ENCODE results near the gene MYRIP. TPM values are rescaled to one million over a fixed set of nuclear protein-coding genes. Genes with fewer than 3 reads are reported as not detected.
A peak's percentile ranks its signal among the peaks of the same experiment; 100 is the strongest.

MYRIP gene
- total RNA-seq, 1 experiment from 2014 or later: 0.59 TPM

DNA sequence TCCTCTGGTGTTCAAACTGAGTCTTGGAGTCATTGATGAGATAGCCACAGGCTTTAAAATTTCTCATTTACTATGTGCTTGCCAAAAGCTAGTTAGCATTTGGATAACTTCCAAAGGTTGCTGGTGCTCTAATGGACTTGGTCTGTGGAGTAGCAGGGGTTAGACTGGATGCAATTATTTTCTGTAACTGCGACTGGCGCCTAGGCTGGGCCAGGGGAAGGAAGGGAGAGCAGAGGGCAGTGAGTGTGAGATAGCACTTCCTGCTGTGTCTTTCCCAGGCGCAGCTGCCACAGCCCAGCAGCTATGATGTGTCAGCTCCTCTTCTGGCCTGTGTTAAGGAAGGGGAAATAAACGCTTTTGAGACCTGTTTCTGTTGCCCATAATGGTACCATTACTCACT, 98.6 kb downstream of the MYRIP start:
- no peak overlapping the region for H3K27ac Mint-ChIP-seq (ENCODE audit: unreplicated experiment)
- H3K4me3 Mint-ChIP-seq (ENCODE audit: unreplicated experiment): no peak overlapping the region
- H3K27me3 ChIP-seq (replicated peaks; ENCODE audit: control insufficient read depth, insufficient read depth, low read length): no peaks in the 10 kb centered on the region
- DNase-seq: no peak
- H3K36me3 ChIP-seq (ENCODE audit: control insufficient read depth, insufficient read depth, low read length): no peaks in the 10 kb centered on the region
- H3K4me1 Mint-ChIP-seq (ENCODE audit: low read depth, unreplicated experiment): peaks cover 18% of the 10 kb centered on the region
- TF ChIP-seq CTCF (IDR thresholded peaks at IDR 0.05; ENCODE audit: insufficient read depth in 1 of 2, low read depth in 1 of 2, low read length in 1 of 2, severe bottlenecking in 1 of 2, unreplicated experiment in 1 of 2): no peak
- BruUV-seq (replicated peaks): no TSS peak
- H3K9me3 ChIP-seq: no peaks in the 10 kb centered on the region
- no peaks in the 10 kb centered on the region for H3K9me3 Mint-ChIP-seq (ENCODE audit: unreplicated experiment)
- ChIA-PET POLR2A (no interaction called here), CTCF (no interaction called here)
- intact Hi-C loops (cut with micrococcal nuclease; ENCODE audit: unreplicated experiment): loop anchor here (10.0 kb wide), 1 partner anchor 57 kb away; no protein-coding TSS in a partner anchor
- peaks cover 9% of the 10 kb centered on the region for H3K36me3 Mint-ChIP-seq (ENCODE audit: insufficient read depth, unreplicated experiment)
- H3K4me1 ChIP-seq: peaks cover 21% of the 10 kb centered on the region
- no peaks in the 10 kb centered on the region for H3K27me3 Mint-ChIP-seq (ENCODE audit: insufficient read depth, unreplicated experiment)
- no peak overlapping the region for H3K4me3 ChIP-seq (ENCODE audit: low read depth, low read length)

DNA sequence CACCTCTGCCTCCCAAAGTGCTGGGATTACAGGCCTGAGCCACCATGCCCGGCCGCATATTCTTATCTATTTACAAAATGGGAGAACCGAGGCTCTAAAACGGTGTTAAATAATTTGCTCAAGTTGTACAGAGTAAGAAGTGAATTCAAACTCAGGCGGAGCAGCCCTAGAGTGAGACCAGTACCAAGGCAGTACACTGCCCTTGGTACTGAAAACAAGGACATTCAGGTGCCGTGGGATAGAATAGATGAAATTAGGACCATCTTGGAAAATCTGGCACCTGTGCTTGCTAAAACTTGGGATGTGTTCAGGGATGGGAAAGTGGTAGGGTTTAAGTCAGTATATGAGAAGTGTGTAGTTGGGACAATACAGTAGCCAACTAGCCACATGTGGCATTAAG, 100.7 kb downstream of the MYRIP start:
- H3K36me3 ChIP-seq (ENCODE audit: control insufficient read depth, insufficient read depth, low read length): no peaks in the 10 kb centered on the region
- intact Hi-C loops (cut with micrococcal nuclease; ENCODE audit: unreplicated experiment): no loop called here
- H3K4me3 ChIP-seq (ENCODE audit: low read depth, low read length): no peak overlapping the region
- no peaks in the 10 kb centered on the region for H3K9me3 Mint-ChIP-seq (ENCODE audit: unreplicated experiment)
- no peak for DNase-seq
- H3K4me3 Mint-ChIP-seq (ENCODE audit: unreplicated experiment): peak overlapping the region; percentile 20
- H3K27ac Mint-ChIP-seq (ENCODE audit: unreplicated experiment): no peak overlapping the region
- H3K9me3 ChIP-seq: no peaks in the 10 kb centered on the region
- no peak for TF ChIP-seq CTCF (IDR thresholded peaks at IDR 0.05; ENCODE audit: insufficient read depth in 1 of 2, low read depth in 1 of 2, low read length in 1 of 2, severe bottlenecking in 1 of 2, unreplicated experiment in 1 of 2)
- ChIA-PET CTCF (interaction anchor here (1.0 kb wide), 1 partner anchor 13 kb away, joined by 3 read pairs; no protein-coding TSS in a partner anchor), POLR2A (no interaction called here)
- peaks cover 21% of the 10 kb centered on the region for H3K4me1 ChIP-seq
- H3K27me3 Mint-ChIP-seq (ENCODE audit: insufficient read depth, unreplicated experiment): no peaks in the 10 kb centered on the region
- H3K4me1 Mint-ChIP-seq (ENCODE audit: low read depth, unreplicated experiment): peaks cover 18% of the 10 kb centered on the region
- peaks cover 9% of the 10 kb centered on the region for H3K36me3 Mint-ChIP-seq (ENCODE audit: insufficient read depth, unreplicated experiment)
- H3K27me3 ChIP-seq (replicated peaks; ENCODE audit: control insufficient read depth, insufficient read depth, low read length): no peaks in the 10 kb centered on the region
- BruUV-seq (replicated peaks): no TSS peak

DNA sequence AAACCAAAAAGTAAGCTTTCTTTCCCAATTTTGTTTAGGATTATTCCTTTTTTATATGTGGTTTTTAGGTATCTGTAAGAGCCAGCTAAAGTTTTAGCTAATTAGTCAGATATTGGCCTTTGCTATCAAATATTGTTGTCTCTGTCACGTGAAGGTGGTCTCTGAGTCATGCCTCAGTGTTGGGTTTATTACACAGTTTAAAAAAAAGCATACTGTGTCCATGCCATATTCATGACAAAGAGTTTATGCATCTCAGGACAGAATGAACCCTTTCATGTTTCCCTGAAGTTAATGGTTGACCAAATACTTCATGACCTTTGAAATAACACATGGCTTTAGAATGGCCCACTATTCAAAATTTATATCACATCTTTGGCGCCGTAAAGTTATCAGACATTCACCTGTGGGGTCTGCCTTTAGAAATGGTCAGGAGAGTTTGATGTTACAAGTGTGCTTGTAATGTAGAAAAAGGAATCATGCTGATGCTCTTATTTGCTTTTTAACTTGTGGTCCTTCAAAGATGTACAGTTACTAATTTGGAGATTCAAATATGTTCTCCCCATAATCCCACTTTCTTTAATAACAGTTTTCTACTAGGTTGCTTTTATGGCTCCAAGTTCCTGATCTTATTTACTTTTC, 101.5 kb downstream of the MYRIP start:
- Histone ChIP-seq H3K4me3 (ENCODE audit: low read depth, low read length) (no peak overlapping the region), H3K9me3 (no peaks in the 10 kb centered on the region), H3K27me3 (replicated peaks; ENCODE audit: control insufficient read depth, insufficient read depth, low read length) (no peaks in the 10 kb centered on the region), H3K4me1 (peaks cover 21% of the 10 kb centered on the region), H3K36me3 (ENCODE audit: control insufficient read depth, insufficient read depth, low read length) (no peaks in the 10 kb centered on the region)
- no peak for TF ChIP-seq CTCF (IDR thresholded peaks at IDR 0.05; ENCODE audit: insufficient read depth in 1 of 2, low read depth in 1 of 2, low read length in 1 of 2, severe bottlenecking in 1 of 2, unreplicated experiment in 1 of 2)
- intact Hi-C loops (cut with micrococcal nuclease; ENCODE audit: unreplicated experiment): no loop called here
- Mint-ChIP-seq H3K9me3 (ENCODE audit: unreplicated experiment) (no peaks in the 10 kb centered on the region), H3K4me3 (ENCODE audit: unreplicated experiment) (peak overlapping the region; percentile 22), H3K27me3 (ENCODE audit: insufficient read depth, unreplicated experiment) (no peaks in the 10 kb centered on the region), H3K36me3 (ENCODE audit: insufficient read depth, unreplicated experiment) (peaks cover 9% of the 10 kb centered on the region), H3K27ac (ENCODE audit: unreplicated experiment) (peak overlapping the region; percentile 72), H3K4me1 (ENCODE audit: low read depth, unreplicated experiment) (peaks cover 18% of the 10 kb centered on the region)
- BruUV-seq (replicated peaks): no TSS peak
- DNase-seq: peak in 1 of 2 experiments; percentile 10
- POLR2A ChIA-PET: no interaction called here
- CTCF ChIA-PET: interaction anchor here (1.0 kb wide), 1 partner anchor 14 kb away, joined by 3 read pairs; no protein-coding TSS in a partner anchor
